Measurements from ENCODE around the gene RNF150. TPM values are rescaled to one million over a fixed set of nuclear protein-coding genes. Genes with fewer than 3 reads are reported as not detected.
A peak's percentile ranks its signal among the peaks of the same experiment; 100 is the strongest.

RNF150 gene
- total and polyA plus RNA-seq, 8 donors, result 1.9 to 15.2 (median 14.1) TPM

- Histone ChIP-seq H3K36me3 (no peaks in the 10 kb centered on the region), H3K4me1 (no peaks in the 10 kb centered on the region), H3K4me3 (no peak overlapping the region), H3K27ac (no peak overlapping the region), H3K27me3 (no peaks in the 10 kb centered on the region), H3K9me3 (peaks cover 0 to 6% of the 10 kb centered on the region in 2 donors)
- DNase-seq, result no peak
- ATAC-seq, result no peak
- intact Hi-C loops (cut with DNase I), result no loop called here
- TF ChIP-seq CTCF (IDR thresholded peaks at IDR 0.05), result no peak
Observed at GRCh38 chr4:141118381-141118780, 14.9 kb downstream of the RNF150 start.

- intact Hi-C loops (cut with DNase I), result no loop called here
- no peak for DNase-seq
- no peak overlapping the region for H3K4me3 ChIP-seq
- H3K36me3 ChIP-seq, result no peaks in the 10 kb centered on the region
- H3K4me1 ChIP-seq, result no peaks in the 10 kb centered on the region
- no peaks in the 10 kb centered on the region for H3K27me3 ChIP-seq
- TF ChIP-seq CTCF (IDR thresholded peaks at IDR 0.05), result no peak
- H3K9me3 ChIP-seq, result peaks cover 0 to 6% of the 10 kb centered on the region in 2 donors
- ATAC-seq, result no peak
- no peak overlapping the region for H3K27ac ChIP-seq
Observed at GRCh38 chr4:141117935-141118334, 15.3 kb downstream of the RNF150 start.

- Histone ChIP-seq H3K4me3 (no peak overlapping the region), H3K27me3 (no peaks in the 10 kb centered on the region), H3K36me3 (no peaks in the 10 kb centered on the region), H3K4me1 (no peaks in the 10 kb centered on the region), H3K9me3 (peaks cover 0 to 2% of the 10 kb centered on the region in 2 donors), H3K27ac (no peak overlapping the region)
- DNase-seq (no peak), ATAC-seq (no peak)
- intact Hi-C loops (cut with DNase I), result no loop called here
- no peak for TF ChIP-seq CTCF (IDR thresholded peaks at IDR 0.05)
Observed at GRCh38 chr4:141109983-141110382, 23.3 kb downstream of the RNF150 start.

- Histone ChIP-seq H3K27me3 (no peaks in the 10 kb centered on the region), H3K9me3 (no peaks in the 10 kb centered on the region), H3K27ac (no peak overlapping the region), H3K4me3 (no peak overlapping the region), H3K36me3 (no peaks in the 10 kb centered on the region), H3K4me1 (no peaks in the 10 kb centered on the region)
- ATAC-seq (no peak), DNase-seq (no peak)
- intact Hi-C loops (cut with DNase I), result no loop called here
- TF ChIP-seq CTCF (IDR thresholded peaks at IDR 0.05), result no peak
Observed at GRCh38 chr4:141107927-141108326, 25.3 kb downstream of the RNF150 start.

GRCh38 chr4:141102367-141102766 lies 30.9 kb downstream of the RNF150 start:
- H3K4me3 ChIP-seq, result no peak overlapping the region
- no peaks in the 10 kb centered on the region for H3K27me3 ChIP-seq
- no peaks in the 10 kb centered on the region for H3K9me3 ChIP-seq
- H3K4me1 ChIP-seq, result no peaks in the 10 kb centered on the region
- intact Hi-C loops (cut with DNase I), result no loop called here
- ATAC-seq (peak; percentile 50), DNase-seq (no peak)
- TF ChIP-seq CTCF (IDR thresholded peaks at IDR 0.05), result no peak
- no peaks in the 10 kb centered on the region for H3K36me3 ChIP-seq
- H3K27ac ChIP-seq, result no peak overlapping the region
